Measurements from ENCODE around the gene APOA5.

- TF ChIP-seq CTCF (conservative IDR thresholded peaks at IDR 0.05; ENCODE audit: low read depth in 2 of 2) (no peak), EZH2 (IDR thresholded peaks at IDR 0.05; ENCODE audit: low read depth, unreplicated experiment) (no peak), CREB1 (CRISPR knock-in tag; IDR thresholded peaks at IDR 0.05; ENCODE audit: low read depth) (no peak), ETS1 (IDR thresholded peaks at IDR 0.05) (no peak), JUNB (IDR thresholded peaks at IDR 0.05; ENCODE audit: unreplicated experiment) (no peak), POLR2AphosphoS5 (IDR thresholded peaks at IDR 0.05; ENCODE audit: low read depth) (no peak), REST (IDR thresholded peaks at IDR 0.05; ENCODE audit: unreplicated experiment) (no peak), EZH2phosphoT487 (IDR thresholded peaks at IDR 0.05; ENCODE audit: unreplicated experiment) (no peak), ZNF462 (CRISPR knock-in tag; IDR thresholded peaks at IDR 0.05) (no peak), NANOG (IDR thresholded peaks at IDR 0.05; ENCODE audit: borderline replicate concordance) (no peak), STAT1 (IDR thresholded peaks at IDR 0.05; ENCODE audit: unreplicated experiment) (no peak), ZNF331 (CRISPR knock-in tag; IDR thresholded peaks at IDR 0.05; ENCODE audit: low read depth) (no peak), ZNF114 (CRISPR knock-in tag; IDR thresholded peaks at IDR 0.05) (no peak)
Measured at GRCh38 chr11:116788534-116788933, 3.1 kb downstream of the APOA5 start.
